SK-N-SH (cell line): Measurements from ENCODE around the gene CCDC34. TPM values are rescaled to one million over a fixed set of nuclear protein-coding genes. Genes with fewer than 3 reads are reported as not detected.
A peak's percentile ranks its signal among the peaks of the same experiment; 100 is the strongest.

ENCODE experiments used
- CTCF ChIA-PET: fragments of 300-600, 350-600 bp; formaldehyde crosslinking; extraction: SDS; loops from one replicate; lab custom pipeline; 2021; lab: Yijun Ruan, JAX
- POLR2A ChIA-PET: fragments of 350-600 bp; sonication (Branson Sonifier 250); formaldehyde crosslinking; extraction: SDS; loops from one replicate; lab custom pipeline; 2020; ENCODE audit warnings: antibody characterized with exemption, inconsistent platforms; lab: Yijun Ruan, JAX
- DNase-seq: peaks from one replicate; pipeline ENCODE4 v3.0.0; 2012
- H2AFZ ChIP-seq: fragments of 200-600 bp; sonication (generic); 2 replicates; pipeline ENCODE4 v1.8.1; 2016; ENCODE audit warnings: antibody characterized with exemption, mild to moderate bottlenecking, low read depth
- H3F3A ChIP-seq: fragments of 200-600 bp; sonication (generic); replicated peaks from 2 replicates; pipeline ENCODE3; 2016; ENCODE audit warnings: antibody characterized with exemption, mild to moderate bottlenecking; ENCODE audit not compliant: insufficient read depth
- H3K27ac ChIP-seq, 2 experiments: fragments of 200-500 bp in 1 of 2; fragments of 200-600 bp in 1 of 2; sonication (Bioruptor generic) in 1 of 2; sonication (generic), shearing (Covaris generic) in 1 of 2; 2 replicates each; pipeline versions ENCODE4 v1.5.1 to v1.6.1; 2014 to 2016; ENCODE audit warnings: low read depth in 2 of 2, inconsistent platforms in 1 of 2, low read length in 1 of 2, mild to moderate bottlenecking in 1 of 2, mixed read lengths in 1 of 2
- H3K27me3 ChIP-seq: fragments of 200-600 bp; sonication (generic), shearing (Covaris generic); 2 replicates; pipeline ENCODE4 v1.6.1; 2016; ENCODE audit warnings: mixed run types; ENCODE audit not compliant: insufficient read depth
- H3K36me3 ChIP-seq, 2 experiments: fragments of 200-500 bp in 1 of 2; fragments of 200-600 bp in 1 of 2; sonication (Bioruptor generic) in 1 of 2; sonication (generic) in 1 of 2; replicated peaks in 1 of 2; 2 replicates each; pipeline versions ENCODE3 to v1.5.1; 2014 to 2016; ENCODE audit warnings: low read length in 1 of 2, mild to moderate bottlenecking in 1 of 2; ENCODE audit not compliant: insufficient read depth in 2 of 2, control insufficient read depth in 1 of 2
- H3K4me1 ChIP-seq, 2 experiments: fragments of 200-500 bp in 1 of 2; fragments of 200-600 bp in 1 of 2; sonication (Bioruptor generic) in 1 of 2; sonication (generic), shearing (Covaris generic) in 1 of 2; 2 replicates each; pipeline versions ENCODE4 v1.5.1 to v1.6.1; 2014 to 2016; ENCODE audit warnings: low read depth in 1 of 2, low read length in 1 of 2, mixed run types in 1 of 2; ENCODE audit not compliant: insufficient read depth in 2 of 2, control insufficient read depth in 1 of 2
- H3K4me2 ChIP-seq: fragments of 200-600 bp; sonication (generic), shearing (Covaris generic); 2 replicates; pipeline ENCODE4 v1.6.1; 2017; ENCODE audit warnings: mixed run types
- H3K4me3 ChIP-seq, 2 experiments: fragments of 200-500 bp in 1 of 2; fragments of 200-600 bp in 1 of 2; sonication (Bioruptor generic) in 1 of 2; sonication (generic), shearing (Covaris generic) in 1 of 2; 2 replicates each; pipeline versions ENCODE4 v1.5.1 to v1.8.1; 2014 to 2016; ENCODE audit warnings: low read depth in 2 of 2, inconsistent platforms in 1 of 2, low read length in 1 of 2, mild to moderate bottlenecking in 1 of 2, mixed read lengths in 1 of 2, moderate library complexity in 1 of 2
- H3K79me2 ChIP-seq: fragments of 200-600 bp; sonication (generic); 2 replicates; pipeline ENCODE4 v1.8.1; 2017; ENCODE audit warnings: mild to moderate bottlenecking; ENCODE audit not compliant: insufficient read depth
- H3K9ac ChIP-seq: fragments of 200-600 bp; sonication (generic); 2 replicates; pipeline ENCODE4 v1.6.1; 2017; ENCODE audit warnings: mixed run types
- H3K9me2 ChIP-seq: fragments of 200-600 bp; sonication (generic); 2 replicates; pipeline ENCODE4 v1.6.1; 2017; ENCODE audit warnings: mixed run types
- H3K9me3 ChIP-seq: fragments of 200-600 bp; sonication (generic); 2 replicates; pipeline ENCODE4 v1.6.1; 2017; ENCODE audit warnings: mixed run types, mild to moderate bottlenecking, moderate library complexity
- H4K20me1 ChIP-seq: fragments of 200-600 bp; sonication (generic); 2 replicates; pipeline ENCODE4 v1.6.1; 2017; ENCODE audit warnings: mild to moderate bottlenecking, mixed run types; ENCODE audit not compliant: insufficient read depth
- ELF1 ChIP-seq: IDR thresholded peaks from 2 replicates; pipeline ENCODE4 v1.4.0; 2012
- EZH2phosphoT487 ChIP-seq: fragments of 200-600 bp; sonication (generic); IDR thresholded peaks from 2 replicates; pipeline ENCODE4 v1.6.1; 2017; ENCODE audit warnings: low read depth, mixed run types, mild to moderate bottlenecking, antibody characterized with exemption, moderate library complexity, borderline replicate concordance
- FOXJ3 ChIP-seq: sonication (generic); formaldehyde crosslinking; IDR thresholded peaks from 2 replicates; pipeline ENCODE4 v1.5.1; 2020; ENCODE audit warnings: mild to moderate bottlenecking, missing genetic modification reagents
- JUND ChIP-seq: IDR thresholded peaks from 2 replicates; pipeline ENCODE4 v1.4.0; 2012
- MAX ChIP-seq: IDR thresholded peaks from 2 replicates; pipeline ENCODE4 v1.4.0; 2012; ENCODE audit warnings: low read depth
- PBX3 ChIP-seq: IDR thresholded peaks from 2 replicates; pipeline ENCODE4; 2012
- RAD21 ChIP-seq: IDR thresholded peaks from 2 replicates; pipeline ENCODE4 v1.6.1; 2012; ENCODE audit warnings: mild to moderate bottlenecking, low read length
- SIN3A ChIP-seq: IDR thresholded peaks from 2 replicates; pipeline ENCODE4 v1.6.1; 2012; ENCODE audit warnings: low read depth, mild to moderate bottlenecking, low read length, moderate library complexity, borderline replicate concordance
- TCF12 ChIP-seq: IDR thresholded peaks from 2 replicates; pipeline ENCODE4 v1.4.0; 2012
- TEAD4 ChIP-seq: IDR thresholded peaks from 2 replicates; pipeline ENCODE4 v1.4.0; 2012; ENCODE audit warnings: mild to moderate bottlenecking, borderline replicate concordance; ENCODE audit not compliant: insufficient read depth
- USF1 ChIP-seq: IDR thresholded peaks from 2 replicates; pipeline ENCODE4 v1.4.0; 2012; ENCODE audit warnings: low read depth, borderline replicate concordance
- WGBS: methylation state at CpG from one replicate; pipeline ENCODE4 v1.1.6; 2017; ENCODE audit warnings: low lambda C conversion rate; 5-methylcytosine and 5-hydroxymethylcytosine counted together
- polyA plus RNA-seq, 3 experiments: library from polyadenylated mRNA; depleted of rRNA; stranded (reverse); fragments of >200 nt; gene quantifications; 2 replicates each; pipeline ENCODE4 v1.2.3, GENCODE V29; 2012

Gene CCDC34
- polyA plus RNA-seq, 1 of the 3 experiments (the other 2 are of a cell fraction): 6.7 TPM

GRCh38 chr11:27371489-27371888 lies 8.5 kb upstream of the CCDC34 start:
- no peak overlapping the region for H3K4me2 ChIP-seq
- POLR2A ChIA-PET: no interaction called here

GRCh38 chr11:27370374-27370773 lies 7.4 kb upstream of the CCDC34 start:
- H4K20me1 ChIP-seq: no peaks in the 10 kb centered on the region
- TF ChIP-seq TCF12 (peak; percentile 35; the same call in 1 of the 2 replicates), FOXJ3 (CRISPR knock-in tag) (no peak), SIN3A (no peak), USF1 (no peak), EZH2phosphoT487 (no peak), PBX3 (0 out of 2 replicates have a peak, but pooled peaks have one; percentile 9), MAX (no peak), ELF1 (peak; percentile 26; the same call in 1 of the 2 replicates), JUND (no peak)
- H3K27ac ChIP-seq: peak overlapping the region; percentile 14 to 47; a peak in 2 of 4 replicates
- H3F3A ChIP-seq: peaks cover 9% of the 10 kb centered on the region
- H3K4me1 ChIP-seq: peaks cover 7 to 20% of the 10 kb centered on the region in 2 experiments; a peak in 3 of 4 replicates
- no peaks in the 10 kb centered on the region for H3K9me2 ChIP-seq
- DNase-seq: no peak
- H3K4me3 ChIP-seq: no peak overlapping the region
- no peak overlapping the region; the same call in 1 of the 2 replicates for H3K4me2 ChIP-seq
- H3K36me3 ChIP-seq: peaks cover 6 to 13% of the 10 kb centered on the region in 2 experiments
- H3K79me2 ChIP-seq: no peaks in the 10 kb centered on the region
- CTCF ChIA-PET: interaction anchor here (1.0 to 3.0 kb wide), 4 partner anchors 55 to 187 kb away, joined by 3 to 11 read pairs (median 7); no protein-coding TSS in a partner anchor
- H3K27me3 ChIP-seq: no peaks in the 10 kb centered on the region
- POLR2A ChIA-PET: interaction anchor here (0.9 kb wide), 1 partner anchor 168 kb away, joined by 3 read pairs; no protein-coding TSS in a partner anchor
- H2AFZ ChIP-seq: no peak overlapping the region
- 43% methylated on average over 2 of the region's 2 CpGs for WGBS
- H3K9me3 ChIP-seq: no peaks in the 10 kb centered on the region
- no peak overlapping the region for H3K9ac ChIP-seq

More at GRCh38 chr11:27371489-27371888, 8.5 kb upstream of the CCDC34 start:
- no peak overlapping the region for H3K27ac ChIP-seq
- no peaks in the 10 kb centered on the region for H3K79me2 ChIP-seq
- H3K36me3 ChIP-seq: peaks cover 9 to 17% of the 10 kb centered on the region in 2 experiments
- H4K20me1 ChIP-seq: no peaks in the 10 kb centered on the region
- no peak overlapping the region for H2AFZ ChIP-seq
- TF ChIP-seq RAD21 (no peak), TEAD4 (no peak)
- no peak for DNase-seq
- no peaks in the 10 kb centered on the region for H3K9me3 ChIP-seq
- H3K9me2 ChIP-seq: no peaks in the 10 kb centered on the region
- H3K27me3 ChIP-seq: no peaks in the 10 kb centered on the region
- CTCF ChIA-PET: interaction anchor here (1.0 kb wide), 1 partner anchor 114 kb away, joined by 3 read pairs; no protein-coding TSS in a partner anchor
- H3F3A ChIP-seq: peaks cover 9% of the 10 kb centered on the region
- peaks cover 7 to 20% of the 10 kb centered on the region in 2 experiments; a peak in 3 of 4 replicates for H3K4me1 ChIP-seq
- H3K4me3 ChIP-seq: no peak overlapping the region
- H3K9ac ChIP-seq: no peak overlapping the region
